GM12891 (cell line): ENCODE results near the gene GRK1.

ENCODE experiments used
- POLR2A ChIP-seq: IDR thresholded peaks from 2 replicates; pipeline ENCODE4 v1.6.1; 2011; ENCODE audit warnings: low read depth, low read length, control low read depth
- POLR2AphosphoS5 ChIP-seq: IDR thresholded peaks from 2 replicates; pipeline ENCODE4 v1.6.1; 2011; ENCODE audit warnings: low read depth, low read length, control low read depth
- SPI1 ChIP-seq: IDR thresholded peaks from 2 replicates; pipeline ENCODE4 v1.6.1; 2011; ENCODE audit warnings: low read depth, low read length, control low read depth
- TAF1 ChIP-seq: IDR thresholded peaks from 2 replicates; pipeline ENCODE4 v1.6.1; 2011; ENCODE audit warnings: low read depth, low read length, control low read depth

- no peak for TF ChIP-seq POLR2AphosphoS5
- TF ChIP-seq POLR2A, result no peak
- TF ChIP-seq SPI1, result no peak
- TF ChIP-seq TAF1, result no peak
These were observed 117.6 kb downstream of the GRK1 start for GRCh38 chr13:113784645-113785024.
